ENCODE data around the gene ATPAF2.

- no peak for TF ChIP-seq CTCF (IDR thresholded peaks at IDR 0.05)
- no peak for TF ChIP-seq ZFX (IDR thresholded peaks at IDR 0.05; ENCODE audit: borderline replicate concordance)
Measured at GRCh38 chr17:18071751-18072150, 32.8 kb upstream of the ATPAF2 start.
